Neural cell (in vitro differentiated cells): ENCODE data around the gene NAGLU. TPM values are rescaled to one million over a fixed set of nuclear protein-coding genes. Genes with fewer than 3 reads are reported as not detected.

Experiments used
- H2AFZ ChIP-seq: fragments of 200-600, 300-800 bp; sonication (generic), shearing (Covaris generic); 2 replicates; pipeline ENCODE4 v1.6.0; 2014; ENCODE audit warnings: low read depth, mild to moderate bottlenecking, antibody characterized with exemption, low read length, moderate library complexity
- H3F3A ChIP-seq: fragments of 200-600 bp; shearing (Covaris generic); 2 replicates; pipeline ENCODE4 v1.6.1; 2016; ENCODE audit warnings: mild to moderate bottlenecking, moderate library complexity, mixed read lengths, antibody characterized with exemption, low read length; ENCODE audit not compliant: insufficient read depth, poor library complexity, severe bottlenecking
- H3K27ac ChIP-seq: fragments of 200-600, 300-800 bp; sonication (generic), shearing (Covaris generic); 2 replicates; pipeline ENCODE4 v1.5.1; 2014; ENCODE audit warnings: mild to moderate bottlenecking, low read length, moderate library complexity
- H3K27me3 ChIP-seq: fragments of 300-800, 200-600 bp; sonication (generic), shearing (Covaris generic); 2 replicates; pipeline ENCODE4 v1.6.0; 2014; ENCODE audit warnings: mild to moderate bottlenecking, low read depth, low read length, moderate library complexity; ENCODE audit not compliant: insufficient read depth
- H3K36me3 ChIP-seq: fragments of 300-800, 200-600 bp; sonication (generic), shearing (Covaris generic); 2 replicates; pipeline ENCODE4 v1.5.1; 2014; ENCODE audit warnings: mild to moderate bottlenecking, antibody characterized with exemption, low read length, moderate library complexity; ENCODE audit not compliant: insufficient read depth
- H3K4me2 ChIP-seq: fragments of 300-800, 200-600 bp; sonication (generic), shearing (Covaris generic); 2 replicates; pipeline ENCODE4 v1.6.0; 2014; ENCODE audit warnings: mild to moderate bottlenecking, low read length
- H3K4me3 ChIP-seq: fragments of 300-800, 200-600 bp; sonication (generic), shearing (Covaris generic); 2 replicates; pipeline ENCODE4 v1.5.1; 2014; ENCODE audit warnings: mild to moderate bottlenecking, low read length, moderate library complexity
- H3K79me2 ChIP-seq: fragments of 200-600 bp; shearing (Covaris generic); replicated peaks from 2 replicates; pipeline ENCODE4 v1.6.0; 2014; ENCODE audit warnings: mild to moderate bottlenecking, low read length, moderate library complexity; ENCODE audit not compliant: insufficient read depth
- H3K9ac ChIP-seq: fragments of 300-800, 200-600 bp; sonication (generic), shearing (Covaris generic); 2 replicates; pipeline ENCODE4 v1.6.1; 2016; ENCODE audit warnings: mild to moderate bottlenecking, low read length, mixed read lengths
- H3K9me2 ChIP-seq: fragments of 200-600 bp; shearing (Covaris generic); 2 replicates; pipeline ENCODE4 v1.6.1; 2016; ENCODE audit warnings: mild to moderate bottlenecking, low read length, mixed read lengths; ENCODE audit not compliant: insufficient read depth
- H3K9me3 ChIP-seq: fragments of 200-600, 300-800 bp; sonication (generic), shearing (Covaris generic); 2 replicates; pipeline ENCODE4 v1.6.1; 2016; ENCODE audit warnings: mild to moderate bottlenecking, mixed run types, low read length, moderate library complexity, mixed read lengths
- H4K20me1 ChIP-seq: fragments of 200-600 bp; shearing (Covaris generic); 2 replicates; pipeline ENCODE4 v1.6.1; 2016; ENCODE audit warnings: mild to moderate bottlenecking, mixed run types; ENCODE audit not compliant: insufficient read depth
- EP300 ChIP-seq: fragments of 450-650 bp; conservative IDR thresholded peaks from 2 replicates; pipeline ENCODE4 v1.6.1; 2014; ENCODE audit warnings: antibody characterized with exemption, mild to moderate bottlenecking, moderate library complexity; ENCODE audit not compliant: poor library complexity, severe bottlenecking
- EZH2 ChIP-seq: fragments of 200-600, 300-800 bp; shearing (Covaris generic), sonication (generic); IDR thresholded peaks from 2 replicates; pipeline ENCODE4 v1.6.1; 2014; ENCODE audit warnings: antibody characterized with exemption, low read length, borderline replicate concordance, mild to moderate bottlenecking; ENCODE audit not compliant: insufficient read depth, poor library complexity, severe bottlenecking
- MXI1 ChIP-seq: fragments of 450-650 bp; conservative IDR thresholded peaks from 2 replicates; pipeline ENCODE4 v1.6.1; 2014; ENCODE audit warnings: antibody characterized with exemption, mild to moderate bottlenecking; ENCODE audit not compliant: poor library complexity, severe bottlenecking
- POLR2AphosphoS5 ChIP-seq: IDR thresholded peaks from 2 replicates; pipeline ENCODE4 v1.6.1; 2012
- RAD21 ChIP-seq: fragments of 450-650 bp; conservative IDR thresholded peaks from 2 replicates; pipeline ENCODE4 v1.6.1; 2014; ENCODE audit warnings: antibody characterized with exemption, mild to moderate bottlenecking, moderate library complexity
- SMC3 ChIP-seq: fragments of 450-650 bp; conservative IDR thresholded peaks from 2 replicates; pipeline ENCODE4 v1.6.1; 2014; ENCODE audit warnings: antibody characterized with exemption, mild to moderate bottlenecking, moderate library complexity; ENCODE audit not compliant: poor library complexity
- TAF1 ChIP-seq: IDR thresholded peaks from 2 replicates; pipeline ENCODE4 v1.6.1; 2012; ENCODE audit warnings: low read depth
- polyA plus RNA-seq: library from polyadenylated mRNA; depleted of rRNA; stranded (reverse); fragments of >200 nt; gene quantifications from 2 replicates; pipeline ENCODE4 v1.2.3, GENCODE V29; 2014
- TF ChIP-seq, protein P1 (sequence below): IDR thresholded peaks from 2 replicates; pipeline ENCODE4 v1.6.1; 2012; ENCODE audit warnings: borderline replicate concordance
- TF ChIP-seq, protein P2 (sequence below): fragments of 450-650 bp; IDR thresholded peaks from 2 replicates; pipeline ENCODE4 v1.5.1; 2014; ENCODE audit warnings: antibody characterized with exemption, mild to moderate bottlenecking, moderate library complexity; ENCODE audit not compliant: poor library complexity, severe bottlenecking

Gene NAGLU
- polyA plus RNA-seq, 1 donor from 2014 or later: 12.1 TPM

DNA sequence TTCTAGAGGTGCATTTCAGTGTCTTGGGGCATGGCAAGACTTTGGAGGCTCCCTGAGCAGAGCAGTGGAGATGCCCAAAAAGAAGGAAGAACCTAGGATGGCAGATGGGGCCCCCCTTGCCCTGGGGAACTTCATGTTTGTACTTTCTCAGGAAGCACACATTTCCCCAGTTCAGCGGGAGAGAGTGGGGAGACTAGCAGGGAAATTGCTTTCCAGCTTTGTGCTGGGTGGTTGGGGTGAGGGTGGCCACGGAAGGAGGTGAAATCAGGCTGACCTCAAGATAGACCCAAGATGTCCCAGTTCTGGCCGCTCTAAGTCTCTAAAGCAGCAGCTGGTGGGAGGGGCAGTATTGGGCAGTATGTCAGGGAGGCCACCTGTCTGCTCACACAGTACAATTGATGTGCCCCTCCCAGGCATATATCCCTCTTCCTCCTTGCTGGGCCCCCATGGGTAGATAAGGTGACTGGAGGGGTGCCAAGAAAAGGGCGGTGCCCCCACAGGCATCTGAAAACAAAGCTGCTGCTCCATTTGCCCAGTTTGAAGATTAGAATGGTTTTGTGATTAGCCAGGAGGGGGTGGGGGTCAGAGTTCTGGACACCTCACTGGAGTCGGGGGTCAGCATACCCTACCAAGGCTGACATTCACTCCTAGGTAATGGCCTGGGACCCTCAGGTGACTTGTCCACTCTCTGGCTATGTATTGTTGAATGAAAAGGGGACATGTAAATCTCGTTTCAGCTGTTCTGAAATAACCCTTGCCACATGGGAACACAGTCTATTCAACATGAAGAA is 17.1 kb upstream of the NAGLU start:
- Histone ChIP-seq H3K4me3 (no peak overlapping the region), H2AFZ (no peak overlapping the region), H3F3A (no peaks in the 10 kb centered on the region), H3K9me3 (no peaks in the 10 kb centered on the region), H3K9me2 (no peaks in the 10 kb centered on the region), H3K4me2 (no peak overlapping the region), H3K79me2 (no peaks in the 10 kb centered on the region), H3K9ac (no peak overlapping the region), H3K27ac (no peak overlapping the region), H3K27me3 (no peaks in the 10 kb centered on the region), H4K20me1 (no peaks in the 10 kb centered on the region), H3K36me3 (no peaks in the 10 kb centered on the region)
- TF ChIP-seq RAD21: no peak
- TF ChIP-seq EP300: no peak

DNA sequence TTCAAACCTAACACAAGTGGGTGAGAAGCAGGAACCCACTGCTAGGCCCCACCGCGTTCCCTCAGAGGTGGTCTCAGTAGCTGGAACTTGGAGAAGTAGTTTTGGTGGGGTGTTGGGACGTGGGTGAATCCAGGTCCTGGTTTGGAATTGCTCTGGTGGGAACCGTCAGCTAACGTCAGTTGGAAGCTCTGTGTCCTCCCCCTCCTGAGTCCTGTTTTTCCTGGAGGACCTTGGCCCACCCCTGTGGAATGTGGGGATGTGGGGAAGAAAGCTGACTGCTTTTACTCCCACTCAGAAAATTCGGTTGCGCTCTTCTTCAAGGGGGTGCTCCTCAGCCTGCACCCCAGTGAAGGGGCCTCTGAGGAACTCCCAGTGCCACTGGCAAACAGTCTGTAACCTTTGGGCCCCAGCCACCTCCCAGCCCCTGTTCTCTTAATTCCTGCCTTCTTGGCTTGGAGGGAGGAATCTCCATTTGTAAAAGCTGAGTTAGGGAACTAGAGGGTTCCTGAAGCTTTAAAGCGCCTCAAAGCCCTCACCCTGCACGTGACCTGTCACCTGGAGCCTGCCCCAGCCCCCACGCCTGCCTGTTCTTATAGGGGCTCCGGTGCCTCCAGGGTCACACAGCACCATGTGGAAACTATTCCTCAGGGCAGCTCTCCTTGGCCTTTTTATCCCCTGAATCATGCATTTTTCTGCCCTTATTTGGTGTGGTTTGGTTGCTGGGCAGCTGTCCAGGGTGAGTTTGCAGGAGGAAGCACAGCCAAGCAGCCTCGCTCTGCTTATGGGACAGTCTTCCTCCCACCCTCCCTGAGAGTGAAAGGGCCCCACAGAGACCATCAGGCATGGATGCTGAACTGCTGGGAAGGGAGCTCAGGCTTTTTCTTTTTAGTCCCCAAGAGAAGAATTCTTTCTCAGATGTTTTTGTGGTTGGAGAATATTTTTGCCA is 16.2 kb upstream of the NAGLU start:
- no peaks in the 10 kb centered on the region for H3F3A ChIP-seq
- no peaks in the 10 kb centered on the region for H3K9me3 ChIP-seq
- H3K4me3 ChIP-seq: no peak overlapping the region
- no peak overlapping the region for H2AFZ ChIP-seq
- no peak overlapping the region for H3K27ac ChIP-seq
- H3K9ac ChIP-seq: no peak overlapping the region
- TF ChIP-seq MXI1 (no peak), POLR2AphosphoS5 (no peak), SMC3 (no peak), EP300 (no peak), EZH2 (no peak), TAF1 (no peak), RAD21 (no peak)
- TF ChIP-seq, protein P1, sequence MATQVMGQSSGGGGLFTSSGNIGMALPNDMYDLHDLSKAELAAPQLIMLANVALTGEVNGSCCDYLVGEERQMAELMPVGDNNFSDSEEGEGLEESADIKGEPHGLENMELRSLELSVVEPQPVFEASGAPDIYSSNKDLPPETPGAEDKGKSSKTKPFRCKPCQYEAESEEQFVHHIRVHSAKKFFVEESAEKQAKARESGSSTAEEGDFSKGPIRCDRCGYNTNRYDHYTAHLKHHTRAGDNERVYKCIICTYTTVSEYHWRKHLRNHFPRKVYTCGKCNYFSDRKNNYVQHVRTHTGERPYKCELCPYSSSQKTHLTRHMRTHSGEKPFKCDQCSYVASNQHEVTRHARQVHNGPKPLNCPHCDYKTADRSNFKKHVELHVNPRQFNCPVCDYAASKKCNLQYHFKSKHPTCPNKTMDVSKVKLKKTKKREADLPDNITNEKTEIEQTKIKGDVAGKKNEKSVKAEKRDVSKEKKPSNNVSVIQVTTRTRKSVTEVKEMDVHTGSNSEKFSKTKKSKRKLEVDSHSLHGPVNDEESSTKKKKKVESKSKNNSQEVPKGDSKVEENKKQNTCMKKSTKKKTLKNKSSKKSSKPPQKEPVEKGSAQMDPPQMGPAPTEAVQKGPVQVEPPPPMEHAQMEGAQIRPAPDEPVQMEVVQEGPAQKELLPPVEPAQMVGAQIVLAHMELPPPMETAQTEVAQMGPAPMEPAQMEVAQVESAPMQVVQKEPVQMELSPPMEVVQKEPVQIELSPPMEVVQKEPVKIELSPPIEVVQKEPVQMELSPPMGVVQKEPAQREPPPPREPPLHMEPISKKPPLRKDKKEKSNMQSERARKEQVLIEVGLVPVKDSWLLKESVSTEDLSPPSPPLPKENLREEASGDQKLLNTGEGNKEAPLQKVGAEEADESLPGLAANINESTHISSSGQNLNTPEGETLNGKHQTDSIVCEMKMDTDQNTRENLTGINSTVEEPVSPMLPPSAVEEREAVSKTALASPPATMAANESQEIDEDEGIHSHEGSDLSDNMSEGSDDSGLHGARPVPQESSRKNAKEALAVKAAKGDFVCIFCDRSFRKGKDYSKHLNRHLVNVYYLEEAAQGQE: no peak
- TF ChIP-seq, protein P2, sequence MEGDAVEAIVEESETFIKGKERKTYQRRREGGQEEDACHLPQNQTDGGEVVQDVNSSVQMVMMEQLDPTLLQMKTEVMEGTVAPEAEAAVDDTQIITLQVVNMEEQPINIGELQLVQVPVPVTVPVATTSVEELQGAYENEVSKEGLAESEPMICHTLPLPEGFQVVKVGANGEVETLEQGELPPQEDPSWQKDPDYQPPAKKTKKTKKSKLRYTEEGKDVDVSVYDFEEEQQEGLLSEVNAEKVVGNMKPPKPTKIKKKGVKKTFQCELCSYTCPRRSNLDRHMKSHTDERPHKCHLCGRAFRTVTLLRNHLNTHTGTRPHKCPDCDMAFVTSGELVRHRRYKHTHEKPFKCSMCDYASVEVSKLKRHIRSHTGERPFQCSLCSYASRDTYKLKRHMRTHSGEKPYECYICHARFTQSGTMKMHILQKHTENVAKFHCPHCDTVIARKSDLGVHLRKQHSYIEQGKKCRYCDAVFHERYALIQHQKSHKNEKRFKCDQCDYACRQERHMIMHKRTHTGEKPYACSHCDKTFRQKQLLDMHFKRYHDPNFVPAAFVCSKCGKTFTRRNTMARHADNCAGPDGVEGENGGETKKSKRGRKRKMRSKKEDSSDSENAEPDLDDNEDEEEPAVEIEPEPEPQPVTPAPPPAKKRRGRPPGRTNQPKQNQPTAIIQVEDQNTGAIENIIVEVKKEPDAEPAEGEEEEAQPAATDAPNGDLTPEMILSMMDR: no peak
- H3K36me3 ChIP-seq: no peaks in the 10 kb centered on the region
- H3K4me2 ChIP-seq: no peak overlapping the region
- H3K9me2 ChIP-seq: no peaks in the 10 kb centered on the region
- no peaks in the 10 kb centered on the region for H3K27me3 ChIP-seq
- no peaks in the 10 kb centered on the region for H4K20me1 ChIP-seq
- no peaks in the 10 kb centered on the region for H3K79me2 ChIP-seq
